K562 (cell line): ENCODE data around the gene TRIM25. TPM values are rescaled to one million over a fixed set of nuclear protein-coding genes. Genes with fewer than 3 reads are reported as not detected.

Experiments used
- CBFA2T2 ChIP-seq: fragments of 450-650 bp; conservative IDR thresholded peaks from 2 replicates; pipeline ENCODE4 v1.6.1; 2017; ENCODE audit warnings: mild to moderate bottlenecking
- ETV1 ChIP-seq: fragments of 450-650 bp; conservative IDR thresholded peaks from 2 replicates; pipeline ENCODE4 v1.6.1; 2016; ENCODE audit warnings: missing genetic modification characterization, control low read depth, low read depth, missing compliant biosample characterization
- ETV5 ChIP-seq: sonication (generic); formaldehyde crosslinking; IDR thresholded peaks from 2 replicates; pipeline ENCODE4 v1.4.0; 2020; ENCODE audit warnings: low read depth, mild to moderate bottlenecking, missing genetic modification reagents
- ETV6 ChIP-seq, 3 experiments: fragments of 150-350 bp in 1 of 3; sonication (generic) in 1 of 3; formaldehyde crosslinking in 1 of 3; IDR thresholded peaks; 2 replicates each; pipeline versions ENCODE4 v1.6.1 to v1.8.0; 2014 to 2022; ENCODE audit warnings: borderline replicate concordance in 2 of 3, low read depth in 2 of 3, antibody characterized with exemption in 1 of 3, low read length in 1 of 3, mild to moderate bottlenecking in 1 of 3, missing genetic modification reagents in 1 of 3
- EWSR1 ChIP-seq: fragments of 450-650 bp; IDR thresholded peaks from 2 replicates; pipeline ENCODE4 v1.6.1; 2018; ENCODE audit warnings: borderline replicate concordance, mild to moderate bottlenecking, low read depth, moderate library complexity; ENCODE audit not compliant: partially characterized antibody
- EZH2 ChIP-seq: IDR thresholded peaks from 2 replicates; pipeline ENCODE4 v1.6.1; 2012; ENCODE audit warnings: low read depth, mild to moderate bottlenecking, inconsistent platforms, low read length, borderline replicate concordance
- GATAD2B ChIP-seq: fragments of 450-650 bp; IDR thresholded peaks from 2 replicates; pipeline ENCODE4 v1.6.1; 2017; ENCODE audit warnings: mild to moderate bottlenecking, borderline replicate concordance
- IRF1 ChIP-seq: sonication (generic); formaldehyde crosslinking; IDR thresholded peaks from 2 replicates; pipeline ENCODE4 v1.8.0; 2022; ENCODE audit warnings: missing genetic modification reagents, mild to moderate bottlenecking, borderline replicate concordance
- MCM2 ChIP-seq: fragments of 450-650 bp; IDR thresholded peaks from 2 replicates; pipeline ENCODE4 v1.6.1; 2017; ENCODE audit warnings: low read depth, mild to moderate bottlenecking
- MECOM ChIP-seq: fragments of 250-450 bp; sonication (Bioruptor Pico); IDR thresholded peaks from 2 replicates; pipeline ENCODE4 v1.8.0; 2022; ENCODE audit warnings: inconsistent platforms
- PCBP1 ChIP-seq: fragments of 200-400 bp; formaldehyde crosslinking; IDR thresholded peaks from 2 replicates; pipeline ENCODE4 v1.6.1; 2018; ENCODE audit warnings: mild to moderate bottlenecking, low read depth, low read length; ENCODE audit not compliant: poor library complexity, severe bottlenecking
- PHF8 ChIP-seq: fragments of 200-600 bp; sonication (generic); IDR thresholded peaks from 2 replicates; pipeline ENCODE4 v1.6.1; 2012; ENCODE audit warnings: mixed run types, mild to moderate bottlenecking, inconsistent platforms, low read length, moderate library complexity, borderline replicate concordance
- TOE1 ChIP-seq, 2 experiments: fragments of 450-650 bp in 1 of 2; sonication (generic) in 1 of 2; formaldehyde crosslinking in 1 of 2; IDR thresholded peaks; 2 replicates each; pipeline versions ENCODE4 v1.7.1 to v1.8.0; 2016 to 2022; ENCODE audit warnings: borderline replicate concordance in 2 of 2, mild to moderate bottlenecking in 2 of 2, antibody characterized with exemption in 1 of 2, inconsistent platforms in 1 of 2, low read depth in 1 of 2, missing genetic modification reagents in 1 of 2, moderate library complexity in 1 of 2
- ZNF12 ChIP-seq: sonication (generic); formaldehyde crosslinking; IDR thresholded peaks from 2 replicates; pipeline ENCODE4 v1.4.0; 2020; ENCODE audit warnings: mild to moderate bottlenecking, missing genetic modification reagents
- ZNF184 ChIP-seq: sonication (generic); formaldehyde crosslinking; IDR thresholded peaks from 2 replicates; pipeline ENCODE4 v1.5.0; 2020; ENCODE audit warnings: missing genetic modification reagents
- ZNF318 ChIP-seq, 2 experiments: fragments of 450-650 bp; IDR thresholded peaks; 2 replicates each; pipeline ENCODE4 v1.6.1; 2016; ENCODE audit warnings: mild to moderate bottlenecking in 2 of 2, borderline replicate concordance in 1 of 2, low read depth in 1 of 2, moderate library complexity in 1 of 2
- ZNF449 ChIP-seq: fragments of 250-450 bp; sonication (Bioruptor Pico); IDR thresholded peaks from 2 replicates; pipeline ENCODE4 v1.8.0; 2022; ENCODE audit warnings: moderate library complexity, mild to moderate bottlenecking, inconsistent platforms
- polyA plus RNA-seq, 8 experiments: library from polyadenylated mRNA; depleted of rRNA in 4 of 8; stranded (reverse) in 5 of 8; unstranded in 3 of 8; fragments of >200 nt; fragmentation: Nextera tagmentation in 2 of 8; fragmentation: Illumina TruSeq in 1 of 8; extraction: Ambion mirVana in 2 of 8; extraction: Trizol in 1 of 8; gene quantifications; 2 replicates each; pipeline versions ENCODE4 v1.2.1 to v1.2.3, GENCODE V29; 2011 to 2014; ENCODE audit warnings: inconsistent platforms in 1 of 8, missing spikeins in 1 of 8
- total RNA-seq, 7 experiments: library from RNA; depleted of rRNA in 6 of 7; stranded (reverse); fragments of >200 nt in 6 of 7; fragmentation: Illumina TruSeq in 2 of 7; extraction: Trizol in 2 of 7; gene quantifications; 2 replicates each; pipeline versions ENCODE4 v1.2.1 to v1.2.3, GENCODE V29; 2011 to 2021; ENCODE audit warnings: low replicate concordance in 1 of 7

Gene TRIM25
- total and polyA plus RNA-seq, 9 of the 15 experiments (the other 6 are each of a cell fraction or from before 2014, with no cell fraction given), result 5.9 to 49.5 (median 24.5) TPM

GRCh38 chr17:56876766-56877179 lies 37.1 kb downstream of the TRIM25 start (continued):
- TF ChIP-seq ZNF318 (IDR thresholded peaks at IDR 0.05; ENCODE audit: borderline replicate concordance in 1 of 2, low read depth in 1 of 2), result no peak
- TF ChIP-seq MCM2, result no peak
- peak; percentile 19; the same call in 1 of the 2 replicates for TF ChIP-seq PHF8
- TF ChIP-seq GATAD2B, result no peak
- no peak; the same call in 1 of the 2 replicates for TF ChIP-seq ETV1 (tag)
- no peak for TF ChIP-seq EZH2
- no peak for TF ChIP-seq ZNF12 (CRISPR knock-in tag)
- no peak for TF ChIP-seq PCBP1
- TF ChIP-seq IRF1, result no peak
- no peak for TF ChIP-seq MECOM (CRISPR knock-in tag)
- TF ChIP-seq ZNF449 (CRISPR knock-in tag), result no peak
- no peak for TF ChIP-seq ETV6 (IDR thresholded peaks at IDR 0.05; ENCODE audit: borderline replicate concordance in 1 of 2, low read depth in 2 of 2, low read length in 1 of 2)
- no peak for TF ChIP-seq ETV6 (CRISPR knock-in tag; IDR thresholded peaks at IDR 0.05; ENCODE audit: borderline replicate concordance)
- no peak for TF ChIP-seq ZNF184 (CRISPR knock-in tag)
- TF ChIP-seq ETV5 (CRISPR knock-in tag), result no peak
- peak; percentile 32; the same call in 1 of the 2 replicates for TF ChIP-seq CBFA2T2
- TF ChIP-seq TOE1 (IDR thresholded peaks at IDR 0.05; ENCODE audit: borderline replicate concordance), result no peak
- TF ChIP-seq TOE1 (CRISPR knock-in tag; IDR thresholded peaks at IDR 0.05; ENCODE audit: borderline replicate concordance, low read depth), result no peak
- TF ChIP-seq EWSR1, result no peak
